OCI-LY1 (cell line): ENCODE results near the gene PRR5L.

ENCODE experiments used
- H2AFZ ChIP-seq: fragments of 200-600 bp; sonication (generic), shearing (Covaris generic); 2 replicates; pipeline ENCODE4 v1.6.0; 2014; ENCODE audit warnings: antibody characterized with exemption, mild to moderate bottlenecking, low read length
- H3F3A ChIP-seq: fragments of 200-600 bp; sonication (generic), shearing (Covaris generic); 2 replicates; pipeline ENCODE4 v1.6.0; 2014; ENCODE audit warnings: mild to moderate bottlenecking, antibody characterized with exemption, low read length, moderate library complexity; ENCODE audit not compliant: insufficient read depth
- H3K27ac ChIP-seq: fragments of 200-600 bp; sonication (generic); 2 replicates; pipeline ENCODE4 v1.5.1; 2014; ENCODE audit warnings: low read length, mixed run types, mild to moderate bottlenecking, low read depth; ENCODE audit not compliant: poor library complexity, severe bottlenecking
- H3K27me3 ChIP-seq: fragments of 200-600 bp; sonication (generic); 2 replicates; pipeline ENCODE4 v1.6.0; 2014; ENCODE audit warnings: antibody characterized with exemption, mild to moderate bottlenecking, low read length, moderate library complexity; ENCODE audit not compliant: insufficient read depth
- H3K36me3 ChIP-seq: fragments of 200-600 bp; sonication (generic); 2 replicates; pipeline ENCODE4 v1.6.1; 2014; ENCODE audit warnings: mild to moderate bottlenecking, antibody characterized with exemption, low read length, moderate library complexity, mixed read lengths; ENCODE audit not compliant: insufficient read depth
- H3K4me1 ChIP-seq: fragments of 200-600 bp; sonication (generic); 2 replicates; pipeline ENCODE4 v1.5.1; 2014; ENCODE audit warnings: mild to moderate bottlenecking, low read length, moderate library complexity; ENCODE audit not compliant: insufficient read depth, severe bottlenecking
- H3K4me2 ChIP-seq: fragments of 200-600 bp; sonication (generic), shearing (Covaris generic); 2 replicates; pipeline ENCODE4 v1.6.1; 2014; ENCODE audit warnings: low read length
- H3K4me3 ChIP-seq: fragments of 200-600 bp; sonication (generic); 2 replicates; pipeline ENCODE4 v1.5.1; 2014; ENCODE audit warnings: low read length, low read depth, mild to moderate bottlenecking, mixed read lengths; ENCODE audit not compliant: poor library complexity, severe bottlenecking
- H3K79me2 ChIP-seq: fragments of 200-600 bp; shearing (Covaris generic); 2 replicates; pipeline ENCODE4 v1.6.1; 2016; ENCODE audit warnings: mixed run types, low read length, mixed read lengths; ENCODE audit not compliant: insufficient read depth
- H3K9ac ChIP-seq: fragments of 200-600 bp; sonication (generic), shearing (Covaris generic); 2 replicates; pipeline ENCODE4 v1.6.1; 2014; ENCODE audit warnings: mild to moderate bottlenecking, low read length, mixed read lengths
- H3K9me2 ChIP-seq: fragments of 200-600 bp; sonication (generic), shearing (Covaris generic); 2 replicates; pipeline ENCODE4 v1.6.1; 2014; ENCODE audit warnings: low read depth, mild to moderate bottlenecking, low read length, mixed read lengths
- H3K9me3 ChIP-seq: fragments of 200-600 bp; shearing (Covaris generic); 2 replicates; pipeline ENCODE4 v1.6.1; 2014; ENCODE audit warnings: low read length, mixed read lengths
- H4K20me1 ChIP-seq: fragments of 200-600 bp; sonication (generic), shearing (Covaris generic); 2 replicates; pipeline ENCODE4 v1.6.0; 2016; ENCODE audit warnings: mild to moderate bottlenecking, low read length; ENCODE audit not compliant: insufficient read depth
- CTCF ChIP-seq: fragments of 200-600 bp; sonication (generic), shearing (Covaris generic); IDR thresholded peaks from 2 replicates; pipeline ENCODE4 v1.5.1; 2017; ENCODE audit warnings: mild to moderate bottlenecking, antibody characterized with exemption, low read length, moderate library complexity, mixed read lengths
- EZH2 ChIP-seq: fragments of 200-600 bp; sonication (generic), shearing (Covaris generic); IDR thresholded peaks from 2 replicates; pipeline ENCODE4 v1.8.0; 2017; ENCODE audit warnings: borderline replicate concordance, mixed run types, mild to moderate bottlenecking, antibody characterized with exemption, low read length, moderate library complexity, mixed read lengths

PRR5L gene

GRCh38 chr11:36360826-36361415 is 64.8 kb downstream of the PRR5L start:
- no peak overlapping the region for H3K27ac ChIP-seq
- H3K4me2 ChIP-seq: no peak overlapping the region
- no peaks in the 10 kb centered on the region for H3K79me2 ChIP-seq

GRCh38 chr11:36361472-36361871 is 65.4 kb downstream of the PRR5L start:
- TF ChIP-seq EZH2 (no peak), CTCF (no peak)
- Histone ChIP-seq H3K9me3 (no peaks in the 10 kb centered on the region), H3K27ac (no peak overlapping the region), H3K4me2 (no peak overlapping the region), H3F3A (no peaks in the 10 kb centered on the region), H3K4me1 (no peaks in the 10 kb centered on the region), H3K9ac (no peak overlapping the region), H3K4me3 (no peak overlapping the region), H3K9me2 (no peaks in the 10 kb centered on the region), H3K79me2 (no peaks in the 10 kb centered on the region), H3K27me3 (no peaks in the 10 kb centered on the region), H3K36me3 (no peaks in the 10 kb centered on the region), H2AFZ (no peak overlapping the region), H4K20me1 (no peaks in the 10 kb centered on the region)

More at GRCh38 chr11:36360826-36361415, 64.8 kb downstream of the PRR5L start:
- no peaks in the 10 kb centered on the region for H4K20me1 ChIP-seq
- TF ChIP-seq EZH2: no peak
- no peak for TF ChIP-seq CTCF
- no peaks in the 10 kb centered on the region for H3K36me3 ChIP-seq
- no peaks in the 10 kb centered on the region for H3K4me1 ChIP-seq
- H3K27me3 ChIP-seq: no peaks in the 10 kb centered on the region
- no peak overlapping the region for H2AFZ ChIP-seq
- no peaks in the 10 kb centered on the region for H3K9me3 ChIP-seq
- no peaks in the 10 kb centered on the region for H3K9me2 ChIP-seq
- no peaks in the 10 kb centered on the region for H3F3A ChIP-seq
- H3K4me3 ChIP-seq: no peak overlapping the region
- H3K9ac ChIP-seq: no peak overlapping the region

GRCh38 chr11:36361901-36362391 is 65.9 kb downstream of the PRR5L start:
- Histone ChIP-seq H2AFZ (no peak overlapping the region), H3K36me3 (no peaks in the 10 kb centered on the region), H3K4me2 (no peak overlapping the region), H3K9ac (no peak overlapping the region), H4K20me1 (no peaks in the 10 kb centered on the region), H3K4me3 (no peak overlapping the region), H3K27ac (no peak overlapping the region), H3K27me3 (no peaks in the 10 kb centered on the region), H3K9me3 (no peaks in the 10 kb centered on the region), H3K79me2 (no peaks in the 10 kb centered on the region), H3K4me1 (no peaks in the 10 kb centered on the region), H3K9me2 (no peaks in the 10 kb centered on the region), H3F3A (no peaks in the 10 kb centered on the region)
- no peak for TF ChIP-seq CTCF
- TF ChIP-seq EZH2: no peak
